DMS 273 treated with DMSO at 0.1 percent for 48 hours (cell line): Measurements from ENCODE around the gene KMT2C.

Experiments used
- DNase-seq: peaks from one replicate; lab custom pipeline; 2025; lab: John Stamatoyannopoulos, UW

The KMT2C gene

DNA sequence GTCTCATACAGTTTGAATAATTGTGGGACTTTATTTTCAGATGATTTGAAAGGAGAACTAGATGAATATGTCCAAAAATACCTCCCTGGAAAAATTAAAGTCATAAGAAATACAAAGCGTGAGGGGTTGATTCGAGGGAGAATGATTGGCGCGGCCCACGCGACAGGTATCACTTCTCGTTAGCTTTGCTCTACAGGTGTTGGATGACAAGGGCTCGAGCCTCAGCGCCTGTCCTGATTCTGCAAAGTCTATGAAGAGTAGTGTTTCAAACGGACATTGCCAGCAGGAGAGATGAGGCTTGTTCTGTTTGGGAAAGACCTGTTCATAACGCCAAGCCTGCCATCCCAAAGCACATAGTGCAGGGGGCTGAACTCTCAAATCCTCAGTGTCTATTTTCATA lies 330.6 kb downstream of the KMT2C start:
- DNase-seq: no peak

DNA sequence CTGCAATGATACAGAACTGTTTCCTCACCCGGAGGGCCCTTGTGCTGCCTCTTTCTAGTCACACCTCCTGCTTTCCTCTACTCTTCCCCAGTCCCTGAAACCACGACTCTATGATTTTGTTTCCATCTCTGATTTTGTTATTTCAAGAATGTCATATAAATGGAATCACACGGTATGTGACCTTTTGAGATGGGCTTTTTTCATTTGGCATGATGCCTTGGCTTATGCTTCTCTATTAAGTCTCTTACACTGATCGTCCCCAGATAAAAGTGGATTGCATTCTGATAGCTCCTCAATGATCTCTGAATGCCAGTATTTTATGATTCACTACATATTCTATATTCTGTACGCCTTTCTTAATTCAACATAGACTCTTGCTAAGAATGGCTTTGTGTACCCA lies 332.1 kb downstream of the KMT2C start:
- DNase-seq: no peak

DNA sequence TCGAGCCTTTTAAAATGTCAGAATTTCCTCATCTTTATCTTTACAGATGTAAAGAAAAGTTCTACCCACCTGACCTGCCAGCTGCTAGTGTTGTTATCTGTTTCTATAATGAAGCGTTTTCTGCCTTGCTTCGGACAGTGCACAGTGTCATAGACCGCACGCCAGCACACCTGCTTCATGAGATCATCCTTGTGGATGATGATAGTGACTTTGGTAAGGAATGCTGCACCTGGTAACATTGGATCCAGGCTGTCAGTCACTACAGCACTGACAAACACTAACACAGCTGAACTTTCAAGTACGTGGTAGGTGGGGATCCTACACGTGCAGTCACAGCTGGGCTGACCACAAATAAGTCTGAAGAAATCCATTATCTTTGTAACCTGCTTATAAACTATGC lies 332.7 kb downstream of the KMT2C start:
- DNase-seq: no peak

DNA sequence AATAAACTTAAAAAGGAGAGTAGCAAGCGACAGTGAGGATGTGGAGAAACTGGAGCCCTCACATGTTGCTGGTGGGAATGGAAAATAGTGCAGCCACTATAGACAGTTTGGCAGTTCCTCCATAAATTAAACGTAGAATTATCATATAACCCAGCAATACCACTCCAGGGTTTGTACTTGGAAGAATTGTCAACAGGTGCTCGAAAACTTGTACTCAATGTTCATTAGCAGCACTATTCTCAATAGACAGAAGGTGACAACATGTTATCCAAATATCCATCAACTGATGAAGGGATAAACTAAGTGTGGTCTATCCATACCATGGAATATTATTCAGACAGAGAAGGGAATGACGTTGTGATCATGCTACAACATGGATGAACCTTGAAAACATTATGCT lies 338.5 kb downstream of the KMT2C start:
- no peak for DNase-seq

DNA sequence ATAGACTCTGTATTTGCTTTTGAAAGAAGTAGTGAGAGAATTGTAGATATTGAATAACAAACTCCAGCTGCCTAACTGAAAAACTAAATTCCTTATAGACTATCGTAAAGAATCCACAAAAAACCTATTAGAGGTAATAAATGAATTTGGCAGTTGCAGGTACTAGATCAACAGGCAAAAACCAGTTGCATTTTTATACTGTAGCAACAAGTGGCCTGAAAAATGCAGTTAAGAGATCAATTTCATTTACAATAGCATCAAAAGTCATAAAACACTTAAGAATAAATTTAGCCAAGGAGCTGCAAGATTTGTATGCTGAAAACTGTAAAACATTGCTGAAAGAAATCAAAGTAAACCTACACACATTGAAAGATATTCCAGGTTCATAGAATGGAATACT lies 340.0 kb downstream of the KMT2C start:
- no peak for DNase-seq

DNA sequence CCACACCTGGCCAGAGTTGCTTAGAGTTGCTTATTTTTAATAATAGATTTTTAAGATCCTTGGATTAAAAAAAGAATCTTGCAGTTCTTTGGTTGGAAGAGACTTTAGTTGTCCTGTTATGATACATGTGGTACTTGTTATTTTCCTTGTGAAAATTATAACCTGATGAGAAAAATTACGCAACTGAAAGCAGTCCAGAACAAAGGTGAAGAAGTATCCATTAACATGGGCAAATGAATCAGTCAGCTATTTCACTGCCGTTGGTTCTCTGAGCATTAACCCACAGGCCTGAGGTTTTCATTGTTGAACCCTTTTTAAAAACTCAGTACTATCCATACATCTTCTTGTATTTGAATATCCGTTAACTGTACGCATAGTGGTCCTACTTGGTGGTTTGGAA lies 342.1 kb downstream of the KMT2C start:
- DNase-seq: no peak

DNA sequence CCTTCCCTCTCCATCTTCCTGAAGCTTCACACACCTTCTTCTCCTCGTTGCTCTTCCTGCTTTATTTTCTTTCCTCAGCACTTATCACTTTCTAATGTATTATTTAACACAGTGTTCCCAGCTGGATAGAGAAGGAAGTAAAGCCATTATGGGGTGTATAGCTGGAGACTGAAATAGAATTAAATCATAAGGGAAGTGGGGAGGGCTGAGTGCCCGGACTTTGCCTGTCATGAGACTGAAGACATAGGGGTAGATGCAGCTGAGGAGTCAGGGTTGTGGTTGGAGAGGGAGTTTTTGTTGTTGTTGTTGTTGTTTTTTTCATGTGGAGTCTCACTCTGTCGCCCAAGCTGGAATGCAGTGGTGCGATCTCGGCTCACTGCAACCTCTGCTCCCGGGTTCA lies 345.1 kb downstream of the KMT2C start:
- no peak for DNase-seq

DNA sequence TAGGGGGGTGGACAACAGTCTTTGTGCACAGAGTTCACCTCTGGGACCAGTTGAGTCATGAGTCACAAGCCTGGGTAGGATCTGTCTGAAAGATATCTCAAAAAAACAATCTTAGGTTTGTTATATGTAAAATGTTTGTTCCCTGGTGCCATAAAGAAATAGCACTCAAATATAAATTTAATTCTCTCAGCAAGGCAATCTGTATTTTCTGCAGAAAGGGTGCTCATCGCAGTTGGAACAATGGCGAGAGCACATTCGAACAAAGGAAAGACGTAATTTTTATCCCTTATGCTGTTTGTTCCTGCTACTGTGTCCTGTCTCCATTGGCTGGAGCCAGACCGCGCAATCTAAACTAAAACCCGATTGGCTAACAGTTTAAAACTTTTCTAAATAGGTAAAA lies 346.6 kb downstream of the KMT2C start:
- DNase-seq: no peak

DNA sequence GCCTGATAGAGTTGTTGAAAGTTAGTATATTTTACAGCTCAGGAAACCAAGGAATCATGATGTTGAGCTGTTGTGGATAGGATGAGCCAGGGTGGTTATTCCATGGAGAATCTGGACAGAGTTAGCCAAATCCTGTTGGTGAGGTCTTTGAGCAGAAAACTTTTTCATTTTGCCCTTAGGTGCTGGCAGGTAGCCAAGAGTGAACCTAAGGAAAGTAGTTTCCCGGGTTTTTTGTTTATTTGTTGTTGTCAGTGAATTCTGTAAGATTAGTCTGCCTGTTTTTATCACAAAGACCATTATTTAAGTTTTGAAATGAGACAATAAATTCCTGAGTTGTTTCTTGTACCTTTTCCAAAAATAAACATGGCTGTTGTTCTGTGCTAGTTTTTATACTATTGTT lies 349.3 kb downstream of the KMT2C start:
- no peak for DNase-seq

DNA sequence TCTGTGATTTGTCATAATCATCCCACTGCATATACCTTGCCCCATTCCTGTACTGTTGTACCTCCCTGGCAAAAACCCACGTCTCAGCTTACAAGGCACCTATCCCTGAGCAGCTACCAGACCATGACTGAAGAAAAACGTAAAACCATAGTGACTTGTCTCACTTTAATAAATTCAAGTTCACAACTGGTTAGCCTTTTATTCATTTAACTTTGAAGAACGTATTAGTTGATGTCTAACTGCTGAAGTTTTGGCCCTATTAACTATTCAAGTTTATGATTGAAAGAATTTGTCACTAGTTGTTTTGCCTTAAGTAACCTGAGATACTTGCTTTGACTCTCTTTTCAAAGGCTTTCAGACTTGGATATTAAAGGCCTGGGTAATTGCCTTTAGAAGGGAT lies 350.7 kb downstream of the KMT2C start:
- DNase-seq: no peak
